Measurements from ENCODE around the gene TCEAL6.
"Not testable (repeated sequence)": the region's sequence is repeated elsewhere in the genome, so short reads cannot be mapped to it uniquely, and the experiment has no call there.

Gene TCEAL6

GRCh38 chrX:102125014-102125413 is 17.3 kb downstream of the TCEAL6 start:
- not testable (repeated sequence) for H3K36me3 ChIP-seq (ENCODE audit: insufficient read depth, low read length); H3K9me3 ChIP-seq (ENCODE audit: low read length); H3K4me1 ChIP-seq (ENCODE audit: insufficient read depth, low read length); H2AFZ ChIP-seq (ENCODE audit: low read depth, low read length)
- Histone ChIP-seq H3K27me3 (ENCODE audit: insufficient read depth, low read length) (peaks cover 13% of the 10 kb centered on the region), H3K4me3 (ENCODE audit: low read length) (peak overlapping the region; percentile 37)

DNA sequence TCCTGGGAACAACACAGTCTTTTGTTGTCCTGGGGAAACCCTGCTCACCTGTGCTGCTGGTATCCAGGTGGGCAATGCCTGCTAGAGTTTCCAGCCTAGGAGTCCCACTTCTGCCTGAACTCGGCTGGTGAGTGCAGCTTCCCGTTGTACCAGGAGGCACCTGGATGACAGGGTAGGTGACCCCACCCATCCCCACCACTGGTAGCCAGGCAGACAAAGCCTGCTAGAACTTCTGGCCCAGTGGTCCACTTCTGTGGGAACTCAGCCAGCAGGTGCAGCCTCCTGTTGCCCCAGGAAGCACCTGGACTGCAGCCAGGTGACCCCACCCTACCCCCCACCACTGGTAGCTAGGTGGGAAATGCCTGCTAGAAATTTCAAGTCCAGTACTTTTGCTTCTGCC is 26.5 kb downstream of the TCEAL6 start:
- H3K4me3 ChIP-seq (ENCODE audit: low read length), result no peak overlapping the region

GRCh38 chrX:102113367-102113766 is 28.9 kb downstream of the TCEAL6 start:
- Histone ChIP-seq H3K4me3 (ENCODE audit: low read length) (no peak overlapping the region), H3K36me3 (ENCODE audit: insufficient read depth, low read length) (no peaks in the 10 kb centered on the region), H2AFZ (ENCODE audit: low read depth, low read length) (no peak overlapping the region), H3K9me3 (ENCODE audit: low read length) (no peaks in the 10 kb centered on the region), H3K27me3 (ENCODE audit: insufficient read depth, low read length) (no peaks in the 10 kb centered on the region), H3K4me1 (ENCODE audit: insufficient read depth, low read length) (no peaks in the 10 kb centered on the region)

More for the DNA sequence above, 26.5 kb downstream of the TCEAL6 start:
- no peak overlapping the region for H2AFZ ChIP-seq (ENCODE audit: low read depth, low read length)
- no peaks in the 10 kb centered on the region for H3K27me3 ChIP-seq (ENCODE audit: insufficient read depth, low read length)
- no peaks in the 10 kb centered on the region for H3K36me3 ChIP-seq (ENCODE audit: insufficient read depth, low read length)
- H3K4me1 ChIP-seq (ENCODE audit: insufficient read depth, low read length), result no peaks in the 10 kb centered on the region
- H3K9me3 ChIP-seq (ENCODE audit: low read length), result no peaks in the 10 kb centered on the region

All from neuron (in vitro differentiated cells).